ENCODE results near the gene CACNB2. TPM values are rescaled to one million over a fixed set of nuclear protein-coding genes. Genes with fewer than 3 reads are reported as not detected.

The CACNB2 gene
- total RNA-seq, 2 donors from 2014 or later, result 4.5 to 56.7 TPM

- DNase-seq (ENCODE audit: low spot score), result no peak
- no peaks in the 10 kb centered on the region for H3K27me3 ChIP-seq (replicated peaks; ENCODE audit: insufficient read depth)
- no peak for ATAC-seq (ENCODE audit: insufficient number of reproducible peaks, low FRiP score, low read depth)
Observed at GRCh38 chr10:18504161-18504560, 363.9 kb downstream of the CACNB2 start.

DNA sequence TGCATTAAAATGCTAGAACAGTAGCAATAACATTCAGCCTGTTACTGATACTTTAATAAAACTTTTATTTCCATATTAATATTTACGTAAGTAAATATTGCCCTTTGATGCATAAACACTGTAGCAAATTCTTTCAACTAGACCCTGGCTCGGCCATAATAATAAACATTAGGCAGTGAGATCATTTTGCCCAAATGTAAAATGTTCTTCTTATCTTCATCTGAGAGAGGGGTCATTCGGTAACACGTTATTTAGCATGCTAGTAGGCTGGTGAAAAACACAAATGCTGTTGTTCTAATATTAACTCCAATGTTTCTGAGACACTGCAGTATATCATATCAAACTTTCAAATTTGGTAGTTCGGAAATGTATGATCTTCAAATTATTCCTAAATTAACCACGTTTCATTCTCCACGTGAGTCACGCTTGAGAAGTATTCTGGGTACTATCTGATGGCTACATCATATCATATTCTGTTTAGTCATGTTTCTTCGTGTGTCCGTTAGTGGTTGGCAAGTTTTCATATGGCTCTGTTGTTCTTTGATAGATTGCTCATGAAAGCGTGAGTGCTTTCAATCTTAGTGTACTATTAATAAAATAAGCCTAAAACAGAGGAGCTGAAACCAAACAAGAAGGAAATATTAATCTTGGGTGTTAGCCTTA, 365.4 kb downstream of the CACNB2 start:
- ATAC-seq (ENCODE audit: insufficient number of reproducible peaks, low FRiP score, low read depth) (no peak), DNase-seq (ENCODE audit: low spot score) (no peak)
- Histone ChIP-seq H3K4me3 (peak overlapping the region; percentile 25), H3K9me3 (no peaks in the 10 kb centered on the region), H3K27me3 (replicated peaks; ENCODE audit: insufficient read depth) (no peaks in the 10 kb centered on the region), H3K27ac (no peak overlapping the region), H3K4me1 (ENCODE audit: control insufficient read depth in 1 of 2, low read depth in 2 of 2) (peaks cover 0 to 4% of the 10 kb centered on the region in 2 donors), H3K36me3 (peaks cover 2% of the 10 kb centered on the region)
- TF ChIP-seq, protein P1, sequence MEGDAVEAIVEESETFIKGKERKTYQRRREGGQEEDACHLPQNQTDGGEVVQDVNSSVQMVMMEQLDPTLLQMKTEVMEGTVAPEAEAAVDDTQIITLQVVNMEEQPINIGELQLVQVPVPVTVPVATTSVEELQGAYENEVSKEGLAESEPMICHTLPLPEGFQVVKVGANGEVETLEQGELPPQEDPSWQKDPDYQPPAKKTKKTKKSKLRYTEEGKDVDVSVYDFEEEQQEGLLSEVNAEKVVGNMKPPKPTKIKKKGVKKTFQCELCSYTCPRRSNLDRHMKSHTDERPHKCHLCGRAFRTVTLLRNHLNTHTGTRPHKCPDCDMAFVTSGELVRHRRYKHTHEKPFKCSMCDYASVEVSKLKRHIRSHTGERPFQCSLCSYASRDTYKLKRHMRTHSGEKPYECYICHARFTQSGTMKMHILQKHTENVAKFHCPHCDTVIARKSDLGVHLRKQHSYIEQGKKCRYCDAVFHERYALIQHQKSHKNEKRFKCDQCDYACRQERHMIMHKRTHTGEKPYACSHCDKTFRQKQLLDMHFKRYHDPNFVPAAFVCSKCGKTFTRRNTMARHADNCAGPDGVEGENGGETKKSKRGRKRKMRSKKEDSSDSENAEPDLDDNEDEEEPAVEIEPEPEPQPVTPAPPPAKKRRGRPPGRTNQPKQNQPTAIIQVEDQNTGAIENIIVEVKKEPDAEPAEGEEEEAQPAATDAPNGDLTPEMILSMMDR (IDR thresholded peaks at IDR 0.05), result no peak

More at GRCh38 chr10:18504161-18504560, 363.9 kb downstream of the CACNB2 start:
- Histone ChIP-seq H3K4me3 (no peak overlapping the region), H3K4me1 (ENCODE audit: control insufficient read depth in 1 of 2, low read depth in 2 of 2) (peaks cover 0 to 4% of the 10 kb centered on the region in 2 donors), H3K9me3 (no peaks in the 10 kb centered on the region), H3K36me3 (peaks cover 5% of the 10 kb centered on the region), H3K27ac (no peak overlapping the region)
- TF ChIP-seq, protein P1 (IDR thresholded peaks at IDR 0.05), result no peak

DNA sequence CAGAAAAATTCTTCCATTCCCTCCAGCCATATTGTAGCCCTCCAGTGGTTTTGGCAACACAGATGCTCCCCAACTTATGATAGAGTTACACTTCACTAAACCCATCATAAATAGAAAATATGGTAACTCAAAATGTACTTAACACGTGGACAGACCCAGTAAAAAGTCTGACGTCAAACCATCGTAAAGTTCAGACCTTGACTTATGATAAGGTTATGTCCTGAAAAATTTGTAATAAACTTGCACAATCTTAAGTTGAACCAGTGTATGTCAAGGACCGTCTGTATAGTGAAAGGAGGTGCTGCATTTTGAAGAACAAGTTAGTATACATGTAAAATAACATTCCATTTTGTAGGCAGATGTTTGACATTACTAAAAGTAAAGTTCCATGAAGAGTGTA, 368.4 kb downstream of the CACNB2 start:
- TF ChIP-seq, protein P1 (IDR thresholded peaks at IDR 0.05), result no peak
- Histone ChIP-seq H3K9me3 (no peaks in the 10 kb centered on the region), H3K27me3 (replicated peaks; ENCODE audit: insufficient read depth) (no peaks in the 10 kb centered on the region), H3K27ac (no peak overlapping the region), H3K36me3 (no peaks in the 10 kb centered on the region), H3K4me1 (ENCODE audit: control insufficient read depth in 1 of 2, low read depth in 2 of 2) (peaks cover 0 to 4% of the 10 kb centered on the region in 2 donors), H3K4me3 (no peak overlapping the region)
- ATAC-seq (ENCODE audit: insufficient number of reproducible peaks, low FRiP score, low read depth) (no peak), DNase-seq (ENCODE audit: low spot score) (no peak)

GRCh38 chr10:18514537-18514936, 374.3 kb downstream of the CACNB2 start:
- TF ChIP-seq, protein P1 (IDR thresholded peaks at IDR 0.05), result no peak
- Histone ChIP-seq H3K9me3 (no peaks in the 10 kb centered on the region), H3K27ac (no peak overlapping the region), H3K36me3 (peaks cover 3% of the 10 kb centered on the region), H3K27me3 (replicated peaks; ENCODE audit: insufficient read depth) (no peaks in the 10 kb centered on the region), H3K4me1 (ENCODE audit: control insufficient read depth in 1 of 2, low read depth in 2 of 2) (no peaks in the 10 kb centered on the region), H3K4me3 (no peak overlapping the region)
- DNase-seq (ENCODE audit: low spot score) (no peak), ATAC-seq (ENCODE audit: insufficient number of reproducible peaks, low FRiP score, low read depth) (no peak)

GRCh38 chr10:18516851-18517250, 376.6 kb downstream of the CACNB2 start:
- H3K4me1 ChIP-seq (ENCODE audit: control insufficient read depth in 1 of 2, low read depth in 2 of 2), result no peaks in the 10 kb centered on the region
- ATAC-seq (ENCODE audit: insufficient number of reproducible peaks, low FRiP score, low read depth) (no peak), DNase-seq (ENCODE audit: low spot score) (no peak)
- H3K36me3 ChIP-seq, result peaks cover 3% of the 10 kb centered on the region
- no peak overlapping the region for H3K4me3 ChIP-seq
- H3K9me3 ChIP-seq, result no peaks in the 10 kb centered on the region
- no peaks in the 10 kb centered on the region for H3K27me3 ChIP-seq (replicated peaks; ENCODE audit: insufficient read depth)
- no peak overlapping the region for H3K27ac ChIP-seq
- TF ChIP-seq, protein P1 (IDR thresholded peaks at IDR 0.05), result no peak
